BE2C (cell line): ENCODE data around the gene MOK.

ENCODE experiments used
- DNase-seq: peaks from one replicate; pipeline ENCODE4 v3.0.0-alpha.2; 2020
- H3K27me3 ChIP-seq: fragments of 250-450 bp; sonication (Bioruptor Pico); 2 replicates; pipeline ENCODE4 v1.5.1; 2020; ENCODE audit warnings: mild to moderate bottlenecking
- H3K36me3 ChIP-seq: fragments of 250-450 bp; sonication (Bioruptor Pico); 2 replicates; pipeline ENCODE4 v1.5.1; 2020; ENCODE audit warnings: mild to moderate bottlenecking
- H3K4me1 ChIP-seq: fragments of 250-450 bp; sonication (Bioruptor Pico); 2 replicates; pipeline ENCODE4 v1.5.1; 2020
- H3K4me3 ChIP-seq: 2 replicates; pipeline ENCODE4 v1.5.1; 2011; ENCODE audit warnings: low read depth, low read length
- H3K9me3 ChIP-seq: fragments of 250-450 bp; sonication (Bioruptor Pico); 2 replicates; pipeline ENCODE4 v1.5.1; 2020
- TF ChIP-seq, protein P1 (sequence below): IDR thresholded peaks from 2 replicates; pipeline ENCODE4 v1.5.1; 2012; ENCODE audit warnings: mild to moderate bottlenecking, low read depth, low read length

MOK gene

DNA sequence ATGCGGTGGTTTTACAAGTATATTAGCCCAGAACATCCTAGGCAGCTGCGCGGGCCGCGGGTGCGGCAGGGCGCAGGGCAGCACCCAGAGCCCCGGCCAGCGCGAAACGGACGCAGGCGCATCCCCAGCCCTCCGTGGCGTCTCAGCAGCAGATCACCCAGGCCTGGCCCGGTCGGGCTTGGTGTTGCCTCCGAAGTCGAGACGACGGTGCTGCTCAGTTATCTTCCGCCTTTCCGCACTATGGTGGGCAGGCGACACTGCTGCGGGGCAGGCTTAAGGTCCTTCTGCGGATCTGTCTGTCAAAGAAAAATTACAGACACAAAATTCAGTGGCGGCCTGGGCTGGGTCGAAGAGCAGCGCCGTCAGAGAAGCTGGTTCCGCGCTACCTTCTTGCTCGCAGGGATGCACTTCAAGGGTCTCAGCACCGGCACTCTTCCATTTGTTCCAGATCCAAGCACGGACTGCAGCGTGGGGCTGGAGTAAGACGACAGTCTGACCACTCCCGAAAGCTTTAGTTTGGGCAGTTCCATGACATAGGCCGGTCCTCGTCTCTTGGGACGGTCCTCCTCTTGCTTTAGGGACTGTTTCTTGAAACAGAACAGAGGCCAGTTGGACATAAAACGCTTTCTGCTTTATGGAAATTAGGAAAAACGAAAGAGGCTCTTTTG, 75.8 kb downstream of the MOK start:
- H3K27me3 ChIP-seq, result no peaks in the 10 kb centered on the region
- DNase-seq, result no peak
- H3K9me3 ChIP-seq, result no peaks in the 10 kb centered on the region
- peaks cover 70% of the 10 kb centered on the region for H3K36me3 ChIP-seq
- no peak overlapping the region for H3K4me3 ChIP-seq
- H3K4me1 ChIP-seq, result peaks cover 18% of the 10 kb centered on the region
- TF ChIP-seq, protein P1, sequence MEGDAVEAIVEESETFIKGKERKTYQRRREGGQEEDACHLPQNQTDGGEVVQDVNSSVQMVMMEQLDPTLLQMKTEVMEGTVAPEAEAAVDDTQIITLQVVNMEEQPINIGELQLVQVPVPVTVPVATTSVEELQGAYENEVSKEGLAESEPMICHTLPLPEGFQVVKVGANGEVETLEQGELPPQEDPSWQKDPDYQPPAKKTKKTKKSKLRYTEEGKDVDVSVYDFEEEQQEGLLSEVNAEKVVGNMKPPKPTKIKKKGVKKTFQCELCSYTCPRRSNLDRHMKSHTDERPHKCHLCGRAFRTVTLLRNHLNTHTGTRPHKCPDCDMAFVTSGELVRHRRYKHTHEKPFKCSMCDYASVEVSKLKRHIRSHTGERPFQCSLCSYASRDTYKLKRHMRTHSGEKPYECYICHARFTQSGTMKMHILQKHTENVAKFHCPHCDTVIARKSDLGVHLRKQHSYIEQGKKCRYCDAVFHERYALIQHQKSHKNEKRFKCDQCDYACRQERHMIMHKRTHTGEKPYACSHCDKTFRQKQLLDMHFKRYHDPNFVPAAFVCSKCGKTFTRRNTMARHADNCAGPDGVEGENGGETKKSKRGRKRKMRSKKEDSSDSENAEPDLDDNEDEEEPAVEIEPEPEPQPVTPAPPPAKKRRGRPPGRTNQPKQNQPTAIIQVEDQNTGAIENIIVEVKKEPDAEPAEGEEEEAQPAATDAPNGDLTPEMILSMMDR, result no peak

DNA sequence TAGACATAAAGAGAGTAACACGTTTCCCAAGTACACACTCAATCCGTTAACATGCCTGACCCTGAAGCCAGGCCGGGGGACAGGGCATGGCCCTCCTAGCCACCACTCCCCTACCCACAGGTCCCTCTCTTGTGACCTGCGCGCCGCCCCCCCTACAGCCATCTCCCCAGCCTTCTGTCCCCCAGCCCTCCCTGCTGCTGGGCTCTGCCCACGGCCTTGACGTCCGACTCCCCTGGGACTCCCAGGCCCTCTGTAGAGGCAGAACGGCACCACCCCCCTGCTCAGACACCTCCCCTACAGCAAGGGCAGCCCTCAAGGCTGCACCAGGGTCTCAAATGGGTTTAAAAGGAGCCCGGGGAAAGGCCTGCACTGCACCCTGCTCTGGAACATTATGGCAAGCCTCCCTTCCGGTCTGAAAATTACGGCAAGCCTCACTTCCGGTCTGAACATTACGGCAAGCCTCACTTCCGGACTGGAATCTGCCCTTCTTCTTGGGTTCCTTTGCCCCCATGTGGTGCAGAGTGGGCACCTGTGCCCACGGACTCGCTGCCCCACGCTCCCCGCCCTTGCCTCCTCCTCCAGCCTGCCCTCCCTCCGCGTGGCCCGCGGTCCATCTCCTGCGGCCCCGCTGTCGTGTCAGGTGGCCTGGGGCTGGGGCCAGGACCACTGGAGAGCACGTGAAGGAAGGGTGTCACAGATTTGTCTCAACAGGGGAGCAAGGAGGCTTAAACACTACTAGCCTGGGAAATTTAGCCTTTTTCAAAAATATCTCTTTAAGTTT, 77.6 kb downstream of the MOK start:
- peaks cover 68% of the 10 kb centered on the region for H3K36me3 ChIP-seq
- peak overlapping the region; percentile 39 for H3K4me3 ChIP-seq
- peak; percentile 53 for DNase-seq
- H3K4me1 ChIP-seq, result peaks cover 12% of the 10 kb centered on the region; the same call in 1 of the 2 replicates
- TF ChIP-seq, protein P1, result no peak
- H3K9me3 ChIP-seq, result no peaks in the 10 kb centered on the region
- H3K27me3 ChIP-seq, result no peaks in the 10 kb centered on the region

GRCh38 chr14:102226356-102227125, 78.4 kb downstream of the MOK start:
- no peak for DNase-seq
- peak overlapping the region; percentile 39 for H3K4me3 ChIP-seq
- no peaks in the 10 kb centered on the region for H3K9me3 ChIP-seq
- no peaks in the 10 kb centered on the region for H3K27me3 ChIP-seq
- H3K36me3 ChIP-seq, result peaks cover 60% of the 10 kb centered on the region
- peaks cover 12% of the 10 kb centered on the region; the same call in 1 of the 2 replicates for H3K4me1 ChIP-seq
- TF ChIP-seq, protein P1, result peak; percentile 4; the same call in 1 of the 2 replicates

GRCh38 chr14:102225936-102226335, 79.0 kb downstream of the MOK start:
- H3K4me3 ChIP-seq, result no peak overlapping the region
- H3K36me3 ChIP-seq, result peaks cover 56% of the 10 kb centered on the region
- DNase-seq, result no peak
- H3K27me3 ChIP-seq, result no peaks in the 10 kb centered on the region
- peaks cover 12% of the 10 kb centered on the region; the same call in 1 of the 2 replicates for H3K4me1 ChIP-seq
- H3K9me3 ChIP-seq, result no peaks in the 10 kb centered on the region
- TF ChIP-seq, protein P1, result no peak

- no peaks in the 10 kb centered on the region for H3K27me3 ChIP-seq
- no peaks in the 10 kb centered on the region for H3K9me3 ChIP-seq
- peaks cover 12% of the 10 kb centered on the region; the same call in 1 of the 2 replicates for H3K4me1 ChIP-seq
- H3K4me3 ChIP-seq, result no peak overlapping the region
- TF ChIP-seq, protein P1, result no peak
- H3K36me3 ChIP-seq, result peaks cover 53% of the 10 kb centered on the region
- DNase-seq, result no peak
Observed at GRCh38 chr14:102225386-102225785, 79.6 kb downstream of the MOK start.
